Activated CD8-positive, alpha-beta T cell treated with anti-CD3 and anti-CD28 coated beads for 36 hours (primary cell): ENCODE data around the gene LCE1D. TPM values are rescaled to one million over a fixed set of nuclear protein-coding genes. Genes with fewer than 3 reads are reported as not detected.

ENCODE experiments used
- ATAC-seq: fragments of 200-7000 bp; cut with Tn5 transposase; one replicate; pipeline ENCODE4 v1.10.0; 2021; ENCODE audit warnings: mild to moderate bottlenecking, moderate library complexity
- CTCF ChIA-PET: fragments of 350-600 bp; sonication (Branson Sonifier 250); formaldehyde crosslinking; loops from one replicate; lab custom pipeline; 2021; ENCODE audit warnings: antibody characterized with exemption; lab: Charles Lee
- POLR2A ChIA-PET: fragments of 350-600 bp; sonication (Branson Sonifier 250); formaldehyde crosslinking; loops from one replicate; lab custom pipeline; 2021; ENCODE audit warnings: antibody characterized with exemption; lab: Charles Lee
- DNase-seq: peaks from one replicate; pipeline ENCODE4 v3.0.0-alpha.2; 2020
- H3K27ac Mint-ChIP-seq: one replicate; pipeline ENCODE4 v1.8.0; 2021; ENCODE audit warnings: mild to moderate bottlenecking, mixed read lengths
- H3K27me3 Mint-ChIP-seq: one replicate; pipeline ENCODE4 v1.8.0; 2021; ENCODE audit warnings: mixed read lengths
- H3K36me3 Mint-ChIP-seq: one replicate; pipeline ENCODE4 v1.8.0; 2021; ENCODE audit warnings: low read depth, mixed read lengths
- H3K4me1 Mint-ChIP-seq: one replicate; pipeline ENCODE4 v1.8.0; 2021; ENCODE audit warnings: low read depth, mixed read lengths
- H3K4me3 Mint-ChIP-seq: one replicate; pipeline ENCODE4 v1.8.0; 2021; ENCODE audit warnings: mild to moderate bottlenecking, moderate library complexity, mixed read lengths
- H3K9me3 Mint-ChIP-seq: one replicate; pipeline ENCODE4 v1.8.0; 2021; ENCODE audit warnings: mixed read lengths
- CTCF ChIP-seq: fragments of 200-600 bp; IDR thresholded peaks from one replicate; pipeline ENCODE4 v1.8.0; 2022; ENCODE audit warnings: antibody characterized with exemption, mild to moderate bottlenecking
- intact Hi-C: fragments of 100-400 bp; cut with micrococcal nuclease; formaldehyde crosslinking; loops from one replicate; pipeline ENCODE4 v1.10.0; 2022
- total RNA-seq, 2 experiments: library from RNA; stranded (reverse); gene quantifications; one replicate each; pipeline ENCODE4 v1.2.3, GENCODE V29; 2021

LCE1D gene
- total RNA-seq, 2 experiments from 2014 or later, result not detected

- H3K27ac Mint-ChIP-seq, result no peak overlapping the region
- ChIA-PET POLR2A (no interaction called here), CTCF (no interaction called here)
- H3K4me3 Mint-ChIP-seq, result no peak overlapping the region
- intact Hi-C loops, result no loop called here
- DNase-seq, result no peak
- H3K27me3 Mint-ChIP-seq, result peaks cover 8% of the 10 kb centered on the region
- H3K4me1 Mint-ChIP-seq, result no peaks in the 10 kb centered on the region
- TF ChIP-seq CTCF, result no peak
- no peak for ATAC-seq
- H3K36me3 Mint-ChIP-seq, result no peaks in the 10 kb centered on the region
- H3K9me3 Mint-ChIP-seq, result peaks cover 4% of the 10 kb centered on the region
These were observed 14.5 kb downstream of the LCE1D start for GRCh38 chr1:152811050-152811449.

GRCh38 chr1:152811671-152812070 lies 15.2 kb downstream of the LCE1D start, which contains the start of gene LCE1B:
Gene LCE1B (plus strand): TSS chr1:152811971. CDS start chr1:152812447, 476 bp downstream.
- H3K27me3 Mint-ChIP-seq, result peaks cover 8% of the 10 kb centered on the region

GRCh38 chr1:152817309-152817708 lies 20.8 kb downstream of the LCE1D start:
- DNase-seq (no peak), ATAC-seq (no peak)
- CTCF ChIA-PET, result no interaction called here
- no peaks in the 10 kb centered on the region for H3K4me1 Mint-ChIP-seq
- H3K27me3 Mint-ChIP-seq, result peaks cover 4% of the 10 kb centered on the region
- POLR2A ChIA-PET, result no interaction called here
- intact Hi-C loops, result no loop called here
- no peak for TF ChIP-seq CTCF
- H3K27ac Mint-ChIP-seq, result no peak overlapping the region
- no peaks in the 10 kb centered on the region for H3K9me3 Mint-ChIP-seq
- no peaks in the 10 kb centered on the region for H3K36me3 Mint-ChIP-seq
- no peak overlapping the region for H3K4me3 Mint-ChIP-seq

More at GRCh38 chr1:152811671-152812070, 15.2 kb downstream of the LCE1D start, which contains the start of gene LCE1B:
- H3K27ac Mint-ChIP-seq, result no peak within 1 kb of the TSS
- no peaks in the 10 kb centered on the region for H3K36me3 Mint-ChIP-seq
- CTCF ChIA-PET, result no interaction called here
- POLR2A ChIA-PET, result no interaction called here
- ATAC-seq, result no peak
- H3K4me3 Mint-ChIP-seq, result no peak within 1 kb of the TSS
- H3K4me1 Mint-ChIP-seq, result no peaks in the 10 kb centered on the region
- no peak for DNase-seq
- peaks cover 4% of the 10 kb centered on the region for H3K9me3 Mint-ChIP-seq
- intact Hi-C loops, result no loop called here
- TF ChIP-seq CTCF, result no peak

GRCh38 chr1:152823294-152823693 lies 26.8 kb downstream of the LCE1D start:
- intact Hi-C loops, result no loop called here
- ChIA-PET POLR2A (no interaction called here), CTCF (no interaction called here)

DNA sequence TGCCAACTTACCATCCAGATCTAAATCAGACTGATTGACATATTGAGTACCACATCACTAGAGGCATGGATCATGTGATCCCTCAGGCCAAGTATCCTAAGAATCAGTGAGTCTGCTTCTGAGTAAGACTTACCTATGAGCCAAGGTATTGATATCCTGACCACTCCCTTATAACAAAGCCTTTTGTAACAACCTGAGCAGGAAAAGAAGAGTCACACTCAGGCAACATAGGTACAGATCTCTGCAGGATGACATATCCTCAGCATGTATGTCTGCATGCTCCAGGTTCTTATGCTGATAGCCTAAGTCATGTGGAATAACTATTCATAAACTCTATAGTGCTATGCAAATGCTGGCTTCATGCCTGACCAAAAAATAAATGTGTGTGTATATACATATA lies 28.4 kb downstream of the LCE1D start:
- POLR2A ChIA-PET, result no interaction called here
- no peaks in the 10 kb centered on the region for H3K4me1 Mint-ChIP-seq
- H3K4me3 Mint-ChIP-seq, result no peak overlapping the region

More at GRCh38 chr1:152823294-152823693, 26.8 kb downstream of the LCE1D start:
- Mint-ChIP-seq H3K27me3 (peaks cover 19% of the 10 kb centered on the region), H3K4me1 (no peaks in the 10 kb centered on the region), H3K9me3 (no peaks in the 10 kb centered on the region), H3K4me3 (no peak overlapping the region), H3K27ac (no peak overlapping the region), H3K36me3 (no peaks in the 10 kb centered on the region)
- ATAC-seq (no peak), DNase-seq (no peak)
- no peak for TF ChIP-seq CTCF

More for the DNA sequence above, 28.4 kb downstream of the LCE1D start:
- ATAC-seq (no peak), DNase-seq (no peak)
- TF ChIP-seq CTCF, result no peak
- H3K36me3 Mint-ChIP-seq, result no peaks in the 10 kb centered on the region
- intact Hi-C loops, result no loop called here
- peaks cover 21% of the 10 kb centered on the region for H3K27me3 Mint-ChIP-seq
- CTCF ChIA-PET, result interaction anchor here (1.3 kb wide), 1 partner anchor 399 kb away, joined by 3 read pairs; no protein-coding TSS in a partner anchor
- H3K9me3 Mint-ChIP-seq, result no peaks in the 10 kb centered on the region
- H3K27ac Mint-ChIP-seq, result no peak overlapping the region
